Measurements from ENCODE around the gene NCOR1.

Gene NCOR1

DNA sequence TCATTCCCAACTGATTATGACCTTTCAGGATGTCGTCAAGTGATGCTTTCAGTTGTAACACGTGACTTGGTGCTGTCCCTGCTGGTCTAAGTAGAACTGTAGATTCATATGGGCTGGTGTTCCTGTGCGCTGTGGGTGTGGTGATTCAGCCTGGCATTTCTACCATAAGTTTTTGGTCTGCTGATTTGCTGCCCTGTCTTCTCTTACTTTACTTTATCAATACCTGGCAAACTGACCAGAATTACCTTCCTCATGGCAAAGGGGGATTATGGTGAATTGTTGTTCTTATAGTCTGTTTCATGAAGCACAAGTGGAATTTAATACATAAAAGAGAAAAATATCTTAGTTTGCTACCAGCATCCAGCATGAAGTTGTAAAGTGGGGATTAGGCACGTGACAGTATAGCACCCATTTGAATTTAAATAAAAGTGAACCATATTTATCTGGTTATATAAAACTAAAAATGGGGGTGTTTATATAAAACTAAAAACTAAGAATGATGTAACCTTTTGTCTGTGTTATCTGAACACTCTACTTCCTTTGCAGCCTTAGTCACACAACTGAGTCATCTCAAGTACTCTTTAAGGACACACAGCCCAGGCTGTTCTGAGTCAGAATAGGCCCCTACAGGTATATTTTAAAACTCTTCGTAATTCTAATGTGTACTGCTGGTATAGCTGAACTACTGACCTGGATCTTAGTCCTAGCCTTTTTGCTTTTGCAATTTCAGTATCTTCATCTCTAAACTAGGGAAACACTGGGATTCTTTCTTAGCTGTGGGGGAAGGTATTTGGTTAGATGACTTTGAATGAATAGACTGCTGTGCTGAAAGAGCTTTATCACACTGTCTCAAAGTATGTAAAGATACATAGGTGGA, 187.4 kb downstream of the NCOR1 start:
- H3K4me1 ChIP-seq (ENCODE audit: low read depth, poor library complexity, severe bottlenecking) = no peaks in the 10 kb centered on the region
- H3K27ac ChIP-seq = no peak overlapping the region
- H3K4me3 ChIP-seq (IDR thresholded peaks at IDR 0.05; ENCODE audit: insufficient read depth, low read depth, low read length) = no peak overlapping the region
- no peak for TF ChIP-seq CTCF (conservative IDR thresholded peaks at IDR 0.05; ENCODE audit: low read depth, low read length)
- H3K27me3 ChIP-seq (ENCODE audit: insufficient read depth, low read depth) = no peaks in the 10 kb centered on the region
- no peaks in the 10 kb centered on the region for H3K79me2 ChIP-seq (ENCODE audit: insufficient read depth, low read depth)
- H2AFZ ChIP-seq (ENCODE audit: low read depth) = no peak overlapping the region
- H3K4me2 ChIP-seq = no peak overlapping the region
- no peaks in the 10 kb centered on the region for H3K36me3 ChIP-seq (ENCODE audit: insufficient read depth)
- no peaks in the 10 kb centered on the region for H4K20me1 ChIP-seq (ENCODE audit: insufficient read depth)
- no peak overlapping the region for H3K9ac ChIP-seq

DNA sequence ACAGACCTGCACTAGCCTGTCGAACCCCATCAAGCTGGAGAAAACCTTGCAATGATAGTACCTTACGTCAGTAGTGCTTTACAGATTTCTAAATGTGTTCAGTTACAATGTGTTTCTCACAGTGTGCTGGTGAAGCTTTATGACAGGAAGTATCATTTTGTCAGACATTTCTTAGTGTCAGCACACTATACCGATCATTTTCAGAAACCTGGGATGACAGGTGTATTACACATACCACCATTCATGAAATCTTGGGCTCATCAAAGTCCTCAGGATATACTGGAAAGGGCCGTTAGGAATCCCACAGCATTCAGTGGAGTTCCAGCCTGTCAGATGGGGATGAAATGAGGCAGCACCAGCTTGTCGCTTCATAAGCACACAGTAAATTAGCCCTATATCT, 188.4 kb downstream of the NCOR1 start:
- H3K4me3 ChIP-seq (IDR thresholded peaks at IDR 0.05; ENCODE audit: insufficient read depth, low read depth, low read length) = no peak overlapping the region
- no peaks in the 10 kb centered on the region for H3K4me1 ChIP-seq (ENCODE audit: low read depth, poor library complexity, severe bottlenecking)
- TF ChIP-seq CTCF (conservative IDR thresholded peaks at IDR 0.05; ENCODE audit: low read depth, low read length) = no peak
- H3K79me2 ChIP-seq (ENCODE audit: insufficient read depth, low read depth) = no peaks in the 10 kb centered on the region
- H3K27me3 ChIP-seq (ENCODE audit: insufficient read depth, low read depth) = no peaks in the 10 kb centered on the region
- no peak overlapping the region for H3K27ac ChIP-seq
- H3K9ac ChIP-seq = no peak overlapping the region
- H3K4me2 ChIP-seq = no peak overlapping the region
- no peaks in the 10 kb centered on the region for H4K20me1 ChIP-seq (ENCODE audit: insufficient read depth)
- H3K36me3 ChIP-seq (ENCODE audit: insufficient read depth) = no peaks in the 10 kb centered on the region
- H2AFZ ChIP-seq (ENCODE audit: low read depth) = no peak overlapping the region

- TF ChIP-seq CTCF (conservative IDR thresholded peaks at IDR 0.05; ENCODE audit: low read depth, low read length) = no peak
- Histone ChIP-seq H3K36me3 (ENCODE audit: insufficient read depth) (no peaks in the 10 kb centered on the region), H4K20me1 (ENCODE audit: insufficient read depth) (no peaks in the 10 kb centered on the region), H3K4me1 (ENCODE audit: low read depth, poor library complexity, severe bottlenecking) (no peaks in the 10 kb centered on the region), H3K9ac (no peak overlapping the region), H3K27me3 (ENCODE audit: insufficient read depth, low read depth) (no peaks in the 10 kb centered on the region), H3K4me3 (IDR thresholded peaks at IDR 0.05; ENCODE audit: insufficient read depth, low read depth, low read length) (no peak overlapping the region), H3K79me2 (ENCODE audit: insufficient read depth, low read depth) (no peaks in the 10 kb centered on the region), H3K4me2 (no peak overlapping the region), H3K27ac (no peak overlapping the region), H2AFZ (ENCODE audit: low read depth) (no peak overlapping the region)
Measured at GRCh38 chr17:16025202-16025601, 190.1 kb downstream of the NCOR1 start.

GRCh38 chr17:16023881-16024280, 191.5 kb downstream of the NCOR1 start:
- no peaks in the 10 kb centered on the region for H4K20me1 ChIP-seq (ENCODE audit: insufficient read depth)
- H3K36me3 ChIP-seq (ENCODE audit: insufficient read depth) = no peaks in the 10 kb centered on the region
- H3K4me3 ChIP-seq (IDR thresholded peaks at IDR 0.05; ENCODE audit: insufficient read depth, low read depth, low read length) = no peak overlapping the region
- H3K9ac ChIP-seq = no peak overlapping the region
- no peaks in the 10 kb centered on the region for H3K79me2 ChIP-seq (ENCODE audit: insufficient read depth, low read depth)
- no peaks in the 10 kb centered on the region for H3K27me3 ChIP-seq (ENCODE audit: insufficient read depth, low read depth)
- H3K4me2 ChIP-seq = no peak overlapping the region
- no peaks in the 10 kb centered on the region for H3K4me1 ChIP-seq (ENCODE audit: low read depth, poor library complexity, severe bottlenecking)
- no peak overlapping the region for H2AFZ ChIP-seq (ENCODE audit: low read depth)
- TF ChIP-seq CTCF (conservative IDR thresholded peaks at IDR 0.05; ENCODE audit: low read depth, low read length) = no peak
- no peak overlapping the region for H3K27ac ChIP-seq

Measured in KMS-11 (cell line).